DMS53 (cell line): ENCODE data around the gene SLC22A1.
A peak's percentile ranks its signal among the peaks of the same experiment; 100 is the strongest.
"Not testable (repeated sequence)": the region's sequence is repeated elsewhere in the genome, so short reads cannot be mapped to it uniquely, and the experiment has no call there.

ENCODE experiments used
- DNase-seq: peaks from one replicate; lab custom pipeline; 2025; lab: John Stamatoyannopoulos, UW

Gene SLC22A1

GRCh38 chr6:160121558-160121957, at the start of gene SLC22A1:
Gene SLC22A1, plus strand, starts transcription at chr6:160121815. Its CDS starts 121 bp downstream, at chr6:160121936.
- no peak for DNase-seq

GRCh38 chr6:160073272-160073671, 48.3 kb upstream of the SLC22A1 start:
- DNase-seq: no peak

GRCh38 chr6:160076009-160076408, 45.6 kb upstream of the SLC22A1 start:
- no peak for DNase-seq

GRCh38 chr6:160077024-160077423, 44.6 kb upstream of the SLC22A1 start:
- DNase-seq: no peak

DNA sequence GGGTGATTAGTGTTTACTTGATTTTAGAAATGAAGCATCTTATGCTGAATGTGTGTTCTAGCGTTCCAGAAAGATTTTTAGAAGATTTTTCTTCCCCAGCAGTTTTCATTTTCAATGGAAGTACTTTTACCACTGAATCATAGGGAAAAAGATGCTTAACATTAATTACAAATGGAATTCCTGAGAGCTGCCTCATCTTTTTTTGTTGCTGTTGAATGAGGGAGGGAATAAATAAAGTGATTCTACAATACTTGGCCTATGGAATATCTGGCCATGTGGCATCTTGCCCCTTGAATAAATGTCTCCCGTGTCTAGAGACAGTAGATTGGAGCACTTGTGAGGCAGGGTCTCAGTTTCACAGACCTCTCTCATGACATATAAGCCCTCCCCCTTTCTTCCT, 44.1 kb upstream of the SLC22A1 start:
- DNase-seq: no peak

DNA sequence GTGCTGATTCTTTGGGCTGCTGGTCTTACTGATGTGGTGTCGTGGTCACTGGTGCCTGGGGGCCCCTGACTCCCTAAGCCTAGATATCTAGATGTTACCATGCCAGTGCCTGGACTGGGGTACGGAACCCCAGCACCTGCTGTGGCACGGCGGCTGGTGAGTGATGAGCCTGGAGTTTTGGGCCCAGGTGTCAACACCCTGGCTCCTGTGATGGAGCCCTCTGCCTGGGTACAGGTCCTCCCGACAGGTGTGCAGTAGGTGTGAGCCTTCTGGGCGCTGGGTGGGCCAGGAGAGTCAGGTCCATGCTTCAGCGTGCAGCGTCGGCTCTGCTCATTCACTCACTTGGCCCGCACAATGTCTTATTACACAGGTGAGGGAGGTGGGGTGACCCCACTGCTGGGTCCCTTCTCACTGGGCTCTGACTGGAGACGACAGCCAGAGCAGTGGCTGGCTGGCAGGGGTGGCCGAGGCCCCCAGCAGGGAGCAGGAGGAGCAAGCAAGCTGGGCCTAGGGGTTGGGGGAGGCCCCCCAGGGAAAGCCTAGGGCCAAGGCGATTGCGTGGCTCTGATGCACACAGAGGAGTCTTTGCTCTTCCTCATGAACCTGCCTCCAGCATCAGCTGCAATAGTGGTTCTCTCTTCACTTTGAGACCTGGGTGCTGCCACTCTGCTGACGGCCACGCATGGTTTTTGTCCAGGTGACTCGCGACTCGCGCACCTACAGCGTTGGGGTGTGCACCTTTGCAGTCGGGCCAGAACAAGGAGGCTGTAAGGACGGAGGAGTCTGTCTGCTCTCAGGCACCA, 42.5 kb upstream of the SLC22A1 start:
- DNase-seq: no peak

GRCh38 chr6:160079686-160080043, 42.0 kb upstream of the SLC22A1 start:
- no peak for DNase-seq

GRCh38 chr6:160080097-160080496, 41.5 kb upstream of the SLC22A1 start:
- no peak for DNase-seq

GRCh38 chr6:160081398-160081797, 40.2 kb upstream of the SLC22A1 start:
- no peak for DNase-seq

- no peak for DNase-seq
Measured at GRCh38 chr6:160082627-160083026, 39.0 kb upstream of the SLC22A1 start.

DNA sequence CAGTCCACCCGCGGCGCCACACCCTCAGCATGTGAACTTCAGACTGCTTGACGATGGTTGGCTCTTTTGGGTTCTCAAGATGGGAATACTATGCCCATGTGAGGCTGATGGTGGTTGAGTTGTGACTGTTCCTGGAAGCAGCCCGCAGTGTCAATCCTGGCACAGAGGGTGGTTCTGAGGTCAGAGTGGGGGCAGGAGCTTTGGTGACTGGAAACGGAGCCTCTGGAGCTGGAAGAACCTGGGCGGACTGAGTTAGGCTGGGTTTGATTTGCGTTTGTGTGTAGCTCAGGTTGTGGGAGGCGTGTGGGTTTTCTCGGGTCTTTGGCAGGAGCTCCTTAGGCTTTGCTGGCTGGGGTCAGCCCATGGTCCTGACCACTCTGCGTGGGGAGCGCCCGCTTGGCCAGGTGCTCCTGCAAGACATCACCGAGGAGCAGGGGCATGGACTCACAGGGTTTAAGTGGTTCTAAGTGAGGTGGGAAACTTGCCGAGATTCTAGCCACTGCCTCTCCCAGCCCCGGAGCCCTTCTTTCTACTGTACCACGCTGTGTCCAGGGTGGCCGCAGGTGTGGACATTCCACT, 37.3 kb upstream of the SLC22A1 start:
- DNase-seq: no peak

- no peak for DNase-seq
Measured at GRCh38 chr6:160085226-160085625, 36.4 kb upstream of the SLC22A1 start.

- DNase-seq: no peak
Measured at GRCh38 chr6:160085713-160086505, 35.7 kb upstream of the SLC22A1 start.

DNA sequence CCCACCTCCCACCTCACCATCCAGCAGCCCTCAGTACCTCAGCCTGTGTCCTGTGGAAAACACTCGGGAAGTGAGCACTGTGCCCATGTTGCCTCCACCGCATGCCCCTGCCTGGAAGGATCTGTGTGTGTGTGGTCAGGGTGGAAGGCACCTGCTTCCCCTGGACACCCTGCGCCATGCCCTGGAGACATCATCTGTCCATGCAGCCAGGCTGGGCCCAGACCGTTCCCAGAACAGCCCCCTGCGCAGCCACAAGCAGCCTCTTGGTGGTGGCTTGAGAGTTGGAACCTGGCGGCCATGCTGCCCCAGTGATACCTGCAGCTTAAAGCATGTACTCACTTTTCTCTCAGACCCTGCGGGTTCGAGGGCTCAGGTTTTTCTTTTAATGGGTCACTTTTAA, 34.9 kb upstream of the SLC22A1 start:
- DNase-seq: no peak

DNA sequence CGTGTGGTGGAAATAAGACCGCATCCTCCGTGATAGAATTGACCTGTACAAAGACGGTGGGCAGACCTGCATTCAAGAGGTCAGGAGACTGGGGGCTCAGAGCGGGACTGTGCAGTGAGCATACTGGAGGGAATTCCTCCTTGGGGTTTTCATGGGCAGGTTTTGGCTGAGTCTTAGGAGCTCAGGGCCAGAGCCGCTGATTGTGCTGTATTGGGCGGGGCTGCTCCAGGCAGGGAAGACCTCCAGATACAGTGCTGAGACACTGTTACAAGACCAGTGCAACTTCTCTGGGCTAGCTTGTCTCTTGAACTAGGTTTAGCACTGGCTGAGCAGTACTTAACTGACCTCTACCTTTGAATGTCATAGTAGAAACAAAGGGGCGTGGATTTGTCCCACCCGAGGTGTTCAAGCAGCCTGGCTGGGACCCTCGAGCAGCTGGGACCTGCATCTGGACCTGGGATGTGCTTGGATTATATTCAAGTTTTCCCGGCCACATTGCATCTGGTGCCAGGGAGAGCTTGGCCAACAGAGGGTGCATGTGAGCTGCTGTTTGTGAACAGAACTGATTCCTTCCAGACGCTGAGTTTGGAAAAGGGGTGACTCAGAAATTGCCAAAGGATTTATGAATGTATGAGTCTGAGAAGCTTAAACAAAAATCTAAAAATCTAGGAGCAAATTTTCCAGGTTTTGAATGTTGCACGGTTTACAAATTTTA, 33.4 kb upstream of the SLC22A1 start:
- peak; percentile 50 for DNase-seq

DNA sequence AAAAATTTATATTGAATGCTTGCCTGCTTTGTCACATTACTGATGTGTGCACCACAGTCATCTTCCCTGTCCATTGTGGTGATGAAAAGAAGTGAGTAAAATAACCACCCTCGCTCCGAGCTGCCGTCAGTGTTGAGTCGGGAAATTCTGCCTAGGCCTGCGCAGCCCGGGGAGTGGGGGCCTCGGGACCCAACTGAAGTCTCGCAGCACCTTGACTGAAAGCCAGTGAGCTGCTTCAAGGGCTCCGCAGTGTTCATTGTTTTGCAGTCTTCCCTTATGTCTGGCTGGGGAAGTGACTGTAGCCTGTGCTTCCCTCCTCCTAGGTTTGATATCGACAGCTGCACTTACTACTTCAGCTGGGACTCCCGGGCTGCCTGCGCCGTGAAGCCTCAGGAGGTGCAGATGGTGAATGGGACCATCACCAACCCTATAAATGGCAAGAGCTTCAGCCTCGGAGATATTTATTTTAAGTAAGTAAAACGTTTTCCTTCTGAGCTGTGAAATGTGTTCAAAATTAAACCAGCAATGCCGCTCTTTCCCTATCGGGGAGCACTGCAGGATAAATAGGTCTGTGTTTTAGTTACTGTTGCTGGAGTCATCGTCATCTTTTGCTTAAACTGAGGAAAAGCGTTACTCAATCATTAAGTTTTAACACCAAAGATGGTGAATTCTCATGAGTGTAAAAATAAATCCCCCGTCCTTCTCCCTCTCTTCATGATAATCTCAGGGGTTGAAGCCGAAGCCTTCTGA, 32.7 kb upstream of the SLC22A1 start:
- no peak for DNase-seq

DNA sequence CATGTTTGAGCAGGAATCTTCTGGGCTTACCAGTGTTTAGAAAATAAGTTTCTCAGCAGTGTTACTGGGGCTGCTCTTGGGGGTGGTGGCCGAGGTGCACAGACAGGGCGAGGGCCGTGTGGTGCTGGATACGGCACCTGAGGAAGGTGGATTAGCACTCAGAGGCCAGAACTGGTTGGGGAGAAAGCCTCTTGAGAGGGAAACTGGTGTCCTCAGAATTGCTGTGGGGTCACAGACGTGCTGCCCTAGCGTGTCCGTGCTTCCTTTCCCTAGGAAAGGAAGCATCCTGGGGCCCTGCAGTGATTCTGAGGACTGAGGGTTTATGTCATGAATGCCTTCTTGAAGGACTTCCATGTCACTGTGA, 32.1 kb upstream of the SLC22A1 start:
- no peak for DNase-seq

GRCh38 chr6:160090442-160091239, 31.0 kb upstream of the SLC22A1 start:
- DNase-seq: peak; percentile 89

- not testable (repeated sequence) for DNase-seq
Measured at GRCh38 chr6:160092176-160092575, 29.4 kb upstream of the SLC22A1 start.

DNA sequence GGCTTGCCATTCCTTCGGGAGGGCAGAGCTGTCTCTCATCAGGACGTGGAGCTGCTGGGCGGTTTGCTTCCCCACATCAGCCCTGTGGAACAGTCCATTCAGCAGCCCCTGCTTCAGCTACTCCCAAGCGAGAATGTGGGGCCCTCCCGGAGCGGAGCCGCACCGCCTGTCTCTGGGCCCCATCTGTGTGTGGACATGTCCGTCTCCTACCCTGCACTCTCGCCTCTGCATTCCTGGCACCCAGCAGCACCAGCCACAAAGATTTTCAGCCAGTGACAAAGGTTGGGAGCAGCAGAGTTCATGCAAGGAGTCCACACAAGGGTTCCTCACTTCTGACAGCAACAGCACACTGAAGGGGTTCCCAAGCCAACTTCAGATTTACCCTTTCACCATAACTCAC, 29.0 kb upstream of the SLC22A1 start:
- no peak for DNase-seq

DNA sequence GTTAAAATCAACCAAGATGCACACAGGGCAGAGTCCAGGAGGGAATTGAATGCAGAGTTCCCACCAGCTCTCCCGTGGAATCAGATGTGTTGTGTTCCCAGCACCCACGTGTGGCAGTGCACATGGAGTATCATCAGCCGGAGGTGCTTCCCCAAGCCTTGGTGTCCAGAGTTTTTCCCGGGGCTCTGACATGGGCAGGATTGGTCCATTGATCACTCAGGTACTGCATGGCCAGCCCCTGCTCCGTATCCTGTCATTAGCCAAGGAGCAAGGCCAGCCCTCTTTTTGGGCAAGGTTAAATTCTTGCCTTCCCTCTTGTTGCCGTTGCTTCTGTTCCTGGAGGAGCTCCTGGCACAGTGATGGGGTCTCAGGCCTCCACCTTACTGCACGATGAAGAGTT, 28.6 kb upstream of the SLC22A1 start:
- DNase-seq: no peak
